ENCODE results near the gene PRKCA.

- TF ChIP-seq CTCF (IDR thresholded peaks at IDR 0.05) (no peak), POLR2A (IDR thresholded peaks at IDR 0.05) (no peak)
Measured at GRCh38 chr17:66477615-66478283, 175.3 kb downstream of the PRKCA start.
